Endodermal cell (in vitro differentiated cells): ENCODE measurements around the gene TMPRSS11A. TPM values are rescaled to one million over a fixed set of nuclear protein-coding genes. Genes with fewer than 3 reads are reported as not detected.

ENCODE experiments used
- DNase-seq: peaks from one replicate; pipeline ENCODE4 v3.0.0-alpha.2; 2017
- H3K27ac ChIP-seq: 2 replicates; pipeline ENCODE4 v1.5.1; 2013; ENCODE audit warnings: mild to moderate bottlenecking, low read depth, low read length, moderate library complexity
- H3K27me3 ChIP-seq: 2 replicates; pipeline ENCODE4 v1.6.1; 2013; ENCODE audit warnings: mild to moderate bottlenecking, low read length, moderate library complexity; ENCODE audit not compliant: insufficient read depth, control insufficient read depth, poor library complexity, severe bottlenecking
- H3K36me3 ChIP-seq: 2 replicates; pipeline ENCODE4 v1.7.0; 2013; ENCODE audit warnings: mild to moderate bottlenecking, low read length, moderate library complexity; ENCODE audit not compliant: control insufficient read depth, insufficient read depth
- H3K4me1 ChIP-seq: one replicate; pipeline ENCODE4 v1.7.0; 2013; ENCODE audit warnings: low read length; ENCODE audit not compliant: control insufficient read depth, insufficient read depth
- H3K4me3 ChIP-seq: 2 replicates; pipeline ENCODE4 v1.5.1; 2013; ENCODE audit warnings: mild to moderate bottlenecking, low read length, moderate library complexity
- H3K9ac ChIP-seq: 2 replicates; pipeline ENCODE4 v1.6.1; 2013; ENCODE audit warnings: mild to moderate bottlenecking, low read length, moderate library complexity; ENCODE audit not compliant: poor library complexity, severe bottlenecking; ENCODE audit errors: extremely low read depth
- H3K9me3 ChIP-seq: 2 replicates; pipeline ENCODE4 v1.6.1; 2013; ENCODE audit warnings: mild to moderate bottlenecking, low read length, moderate library complexity; ENCODE audit not compliant: control insufficient read depth
- H3K27ac Mint-ChIP-seq: 2 replicates; pipeline ENCODE4 v1.8.0; 2020; ENCODE audit warnings: mixed read lengths
- H3K27me3 Mint-ChIP-seq: 2 replicates; pipeline ENCODE4 v1.8.0; 2021; ENCODE audit warnings: mild to moderate bottlenecking, mixed read lengths; ENCODE audit not compliant: insufficient read depth
- H3K36me3 Mint-ChIP-seq: 2 replicates; pipeline ENCODE4 v1.8.0; 2020; ENCODE audit warnings: low read depth, mixed read lengths
- H3K4me1 Mint-ChIP-seq: 2 replicates; pipeline ENCODE4 v1.8.0; 2020; ENCODE audit warnings: mixed read lengths
- H3K4me3 Mint-ChIP-seq: 2 replicates; pipeline ENCODE4 v1.8.0; 2020; ENCODE audit warnings: mild to moderate bottlenecking, moderate library complexity, mixed read lengths
- H3K9me3 Mint-ChIP-seq: 2 replicates; pipeline ENCODE4 v1.8.0; 2020; ENCODE audit warnings: mild to moderate bottlenecking, mixed read lengths
- CTCF ChIP-seq: fragments of 200-600 bp; sonication (generic); conservative IDR thresholded peaks from 2 replicates; pipeline ENCODE4 v1.5.0; 2021; ENCODE audit warnings: antibody characterized with exemption, mild to moderate bottlenecking
- WGBS, 2 experiments: methylation state at CpG; one replicate each; pipeline versions ENCODE4 v1.1.5 to v1.1.7; 2013; ENCODE audit warnings: missing lambda C conversion rate in 2 of 2, mixed read lengths in 1 of 2; ENCODE audit not compliant: insufficient coverage in 1 of 2, insufficient read length in 1 of 2; 5-methylcytosine and 5-hydroxymethylcytosine counted together
- total RNA-seq, 2 donors: library from RNA; stranded (reverse); fragmentation: NEBNext Ultra II Directional in 1 of 2; extraction: Animal tissue kit (Norgen Biotek cat#: 25700) in 1 of 2; gene quantifications; 2 replicates in 1 of 2; 3 replicates in 1 of 2; pipeline ENCODE4 v1.2.1, GENCODE V29; 2021

The TMPRSS11A gene
- total RNA-seq, 2 donors from 2014 or later: not detected

- Mint-ChIP-seq H3K27ac (no peak overlapping the region), H3K9me3 (no peaks in the 10 kb centered on the region), H3K36me3 (no peaks in the 10 kb centered on the region), H3K27me3 (no peaks in the 10 kb centered on the region), H3K4me1 (no peaks in the 10 kb centered on the region), H3K4me3 (no peak overlapping the region)
- WGBS, 2 experiments: 84% methylated on average over 4 of the region's 4 CpGs; no CpG with 5 or more reads in 1 of the 2 experiments
- H3K9ac ChIP-seq: no peak overlapping the region
- H3K4me1 ChIP-seq: no peaks in the 10 kb centered on the region
- no peak overlapping the region for H3K4me3 ChIP-seq
- no peak overlapping the region for H3K27ac ChIP-seq
- no peaks in the 10 kb centered on the region for H3K9me3 ChIP-seq
- no peak for TF ChIP-seq CTCF
- H3K27me3 ChIP-seq: no peaks in the 10 kb centered on the region
- H3K36me3 ChIP-seq: no peaks in the 10 kb centered on the region
- no peak for DNase-seq
Measured at GRCh38 chr4:67869580-67870190, 93.6 kb downstream of the TMPRSS11A start.

- no peaks in the 10 kb centered on the region for H3K4me1 ChIP-seq
- H3K9ac ChIP-seq: no peak overlapping the region
- no peaks in the 10 kb centered on the region for H3K9me3 ChIP-seq
- WGBS, 2 experiments: 82 to 86% methylated on average over 5 of the region's 6 CpGs
- no peaks in the 10 kb centered on the region for H3K27me3 ChIP-seq
- no peaks in the 10 kb centered on the region for H3K4me1 Mint-ChIP-seq
- DNase-seq: no peak
- H3K27me3 Mint-ChIP-seq: no peaks in the 10 kb centered on the region
- no peak for TF ChIP-seq CTCF
- no peaks in the 10 kb centered on the region for H3K36me3 ChIP-seq
- no peak overlapping the region for H3K27ac ChIP-seq
- no peak overlapping the region for H3K4me3 ChIP-seq
- H3K9me3 Mint-ChIP-seq: no peaks in the 10 kb centered on the region
- no peaks in the 10 kb centered on the region for H3K36me3 Mint-ChIP-seq
- H3K4me3 Mint-ChIP-seq: no peak overlapping the region
- no peak overlapping the region for H3K27ac Mint-ChIP-seq
Measured at GRCh38 chr4:67861513-67861912, 101.8 kb downstream of the TMPRSS11A start.

Other genes with a start within 250 kb of the TMPRSS11A start
- not detected for gene GNRHR, start 209.1 kb downstream of the TMPRSS11A start, total RNA-seq
- not detected for gene TMPRSS11D, start 79.5 kb downstream of the TMPRSS11A start, total RNA-seq
- gene TMPRSS11F, start 166.4 kb upstream of the TMPRSS11A start, total RNA-seq: not detected